ENCODE data around the gene NDUFB5. TPM values are rescaled to one million over a fixed set of nuclear protein-coding genes. Genes with fewer than 3 reads are reported as not detected.

Gene NDUFB5
- total RNA-seq, 1 donor, result 103 TPM

GRCh38 chr3:179672918-179673317 is 68.3 kb downstream of the NDUFB5 start:
- Histone ChIP-seq H4K20me1 (ENCODE audit: insufficient read depth, low read length) (no peaks in the 10 kb centered on the region), H3K4me3 (ENCODE audit: insufficient read depth, low read length) (no peak overlapping the region), H3K4me1 (ENCODE audit: insufficient read depth, low read length) (no peaks in the 10 kb centered on the region), H3K79me2 (ENCODE audit: insufficient read depth, low read length) (peaks cover 81% of the 10 kb centered on the region), H3K27me3 (ENCODE audit: insufficient read depth, low read length) (no peaks in the 10 kb centered on the region), H2AFZ (ENCODE audit: low read length) (no peak overlapping the region), H3K9me3 (ENCODE audit: low read depth, low read length) (no peaks in the 10 kb centered on the region), H3K36me3 (ENCODE audit: insufficient read depth, low read length) (no peaks in the 10 kb centered on the region), H3K4me2 (ENCODE audit: insufficient read depth, low read length) (no peak overlapping the region), H3K27ac (ENCODE audit: low read depth, low read length) (no peak overlapping the region)
- TF ChIP-seq, protein P1, sequence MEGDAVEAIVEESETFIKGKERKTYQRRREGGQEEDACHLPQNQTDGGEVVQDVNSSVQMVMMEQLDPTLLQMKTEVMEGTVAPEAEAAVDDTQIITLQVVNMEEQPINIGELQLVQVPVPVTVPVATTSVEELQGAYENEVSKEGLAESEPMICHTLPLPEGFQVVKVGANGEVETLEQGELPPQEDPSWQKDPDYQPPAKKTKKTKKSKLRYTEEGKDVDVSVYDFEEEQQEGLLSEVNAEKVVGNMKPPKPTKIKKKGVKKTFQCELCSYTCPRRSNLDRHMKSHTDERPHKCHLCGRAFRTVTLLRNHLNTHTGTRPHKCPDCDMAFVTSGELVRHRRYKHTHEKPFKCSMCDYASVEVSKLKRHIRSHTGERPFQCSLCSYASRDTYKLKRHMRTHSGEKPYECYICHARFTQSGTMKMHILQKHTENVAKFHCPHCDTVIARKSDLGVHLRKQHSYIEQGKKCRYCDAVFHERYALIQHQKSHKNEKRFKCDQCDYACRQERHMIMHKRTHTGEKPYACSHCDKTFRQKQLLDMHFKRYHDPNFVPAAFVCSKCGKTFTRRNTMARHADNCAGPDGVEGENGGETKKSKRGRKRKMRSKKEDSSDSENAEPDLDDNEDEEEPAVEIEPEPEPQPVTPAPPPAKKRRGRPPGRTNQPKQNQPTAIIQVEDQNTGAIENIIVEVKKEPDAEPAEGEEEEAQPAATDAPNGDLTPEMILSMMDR (IDR thresholded peaks at IDR 0.05; ENCODE audit: extremely low read depth, low read depth, low read length), result no peak
- no peak for DNase-seq (ENCODE audit: insufficient read length, low spot score, missing footprints)

GRCh38 chr3:179673523-179673922 is 68.9 kb downstream of the NDUFB5 start:
- Histone ChIP-seq H2AFZ (ENCODE audit: low read length) (no peak overlapping the region), H3K9me3 (ENCODE audit: low read depth, low read length) (no peaks in the 10 kb centered on the region), H4K20me1 (ENCODE audit: insufficient read depth, low read length) (no peaks in the 10 kb centered on the region), H3K4me3 (ENCODE audit: insufficient read depth, low read length) (no peak overlapping the region), H3K36me3 (ENCODE audit: insufficient read depth, low read length) (no peaks in the 10 kb centered on the region), H3K27ac (ENCODE audit: low read depth, low read length) (no peak overlapping the region), H3K4me1 (ENCODE audit: insufficient read depth, low read length) (no peaks in the 10 kb centered on the region), H3K4me2 (ENCODE audit: insufficient read depth, low read length) (no peak overlapping the region), H3K27me3 (ENCODE audit: insufficient read depth, low read length) (no peaks in the 10 kb centered on the region), H3K79me2 (ENCODE audit: insufficient read depth, low read length) (peaks cover 81% of the 10 kb centered on the region)
- TF ChIP-seq, protein P1 (IDR thresholded peaks at IDR 0.05; ENCODE audit: extremely low read depth, low read depth, low read length), result no peak
- no peak for DNase-seq (ENCODE audit: insufficient read length, low spot score, missing footprints)

DNA sequence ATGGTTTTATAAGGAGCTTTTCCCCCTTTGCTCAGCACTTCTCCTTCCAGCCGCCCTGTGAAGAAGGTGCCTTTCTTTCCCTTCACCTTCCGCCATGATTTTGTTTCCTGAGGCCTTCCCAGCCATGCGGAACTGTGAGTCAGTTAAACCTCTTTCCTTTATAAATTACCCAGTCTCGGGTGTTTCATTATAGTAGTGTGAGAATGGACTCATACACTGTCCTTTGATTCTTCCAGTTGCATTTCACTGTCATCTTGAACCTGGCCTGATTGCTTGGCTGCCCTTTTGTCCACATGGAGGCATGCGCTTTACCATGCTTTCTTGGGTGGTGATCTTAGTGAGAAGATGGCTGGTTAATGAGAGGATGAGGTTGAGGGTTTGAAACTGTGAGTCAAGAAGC is 71.5 kb downstream of the NDUFB5 start:
- H3K27me3 ChIP-seq (ENCODE audit: insufficient read depth, low read length), result no peaks in the 10 kb centered on the region
- H3K27ac ChIP-seq (ENCODE audit: low read depth, low read length), result no peak overlapping the region
- peaks cover 70% of the 10 kb centered on the region for H3K79me2 ChIP-seq (ENCODE audit: insufficient read depth, low read length)
- H3K4me3 ChIP-seq (ENCODE audit: insufficient read depth, low read length), result no peak overlapping the region
- DNase-seq (ENCODE audit: insufficient read length, low spot score, missing footprints), result no peak
- H2AFZ ChIP-seq (ENCODE audit: low read length), result no peak overlapping the region
- H3K9me3 ChIP-seq (ENCODE audit: low read depth, low read length), result no peaks in the 10 kb centered on the region
- H4K20me1 ChIP-seq (ENCODE audit: insufficient read depth, low read length), result no peaks in the 10 kb centered on the region
- no peak overlapping the region for H3K4me2 ChIP-seq (ENCODE audit: insufficient read depth, low read length)
- TF ChIP-seq, protein P1 (IDR thresholded peaks at IDR 0.05; ENCODE audit: extremely low read depth, low read depth, low read length), result no peak
- peaks cover 3% of the 10 kb centered on the region for H3K4me1 ChIP-seq (ENCODE audit: insufficient read depth, low read length)
- H3K36me3 ChIP-seq (ENCODE audit: insufficient read depth, low read length), result no peaks in the 10 kb centered on the region

Small RNA genes lying within 50 kb of the gene (small RNA-seq; reads per million reads assigned to genes)
- gene AC090425.1 (not detected), gene RF01210 (not detected)

Other genes starting within 250 kb of the NDUFB5 start
- 79.3 and 92.3 TPM in 2 replicates for gene GNB4, start 153.3 kb upstream of the NDUFB5 start, total RNA-seq
- gene ACTL6A, start 41.9 kb upstream of the NDUFB5 start, total RNA-seq, result 36.8 and 42.0 TPM in 2 replicates
- gene MRPL47, start 156 bp upstream of the NDUFB5 start, total RNA-seq, result 32.2 and 33.6 TPM in 2 replicates
- 9.4 and 12.7 TPM in 2 replicates for gene USP13, start 48.2 kb downstream of the NDUFB5 start, total RNA-seq